ENCODE results near the gene PRKCH. TPM values are rescaled to one million over a fixed set of nuclear protein-coding genes. Genes with fewer than 3 reads are reported as not detected.

PRKCH gene
- total RNA-seq, 1 donor from 2014 or later, result 217 TPM

GRCh38 chr14:61466249-61466904 lies 145.0 kb downstream of the PRKCH start:
- intact Hi-C loops (cut with micrococcal nuclease), result no loop called here

- intact Hi-C loops (cut with micrococcal nuclease), result no loop called here
Measured at GRCh38 chr14:61466905-61467280, 145.5 kb downstream of the PRKCH start.

GRCh38 chr14:61467296-61467695 lies 145.9 kb downstream of the PRKCH start:
- intact Hi-C loops (cut with micrococcal nuclease), result no loop called here

- intact Hi-C loops (cut with micrococcal nuclease), result no loop called here
Measured at GRCh38 chr14:61468063-61468825, 146.9 kb downstream of the PRKCH start.

- intact Hi-C loops (cut with micrococcal nuclease), result loop anchor here (10.0 kb wide), 3 partner anchors 485 to 1375 kb away; partner anchors contain the start of genes PCNX4, SLC38A6 and TRMT5
Measured at GRCh38 chr14:61469781-61470180, 148.4 kb downstream of the PRKCH start.

- intact Hi-C loops (cut with micrococcal nuclease), result loop anchor here (10.0 kb wide), 3 partner anchors 486 to 1376 kb away; partner anchors contain the start of genes PCNX4, SLC38A6 and TRMT5
Measured at GRCh38 chr14:61470261-61470960, 149.0 kb downstream of the PRKCH start.

- intact Hi-C loops (cut with micrococcal nuclease), result loop anchor here (10.0 kb wide), 3 partner anchors 486 to 1376 kb away; partner anchors contain the start of genes PCNX4, SLC38A6 and TRMT5
Measured at GRCh38 chr14:61470961-61471293, 149.5 kb downstream of the PRKCH start.

- intact Hi-C loops (cut with micrococcal nuclease), result loop anchor here (1.0 to 10.0 kb wide), 7 partner anchors 19 to 1377 kb away; partner anchors contain the start of genes PCNX4, SLC38A6 and TRMT5
Measured at GRCh38 chr14:61471297-61472005, 150.1 kb downstream of the PRKCH start.

GRCh38 chr14:61472011-61472672 lies 150.8 kb downstream of the PRKCH start:
- intact Hi-C loops (cut with micrococcal nuclease), result loop anchor here (1.0 to 10.0 kb wide), 7 partner anchors 20 to 1377 kb away; partner anchors contain the start of genes PCNX4, SLC38A6 and TRMT5

GRCh38 chr14:61472801-61473376 lies 151.5 kb downstream of the PRKCH start:
- intact Hi-C loops (cut with micrococcal nuclease), result loop anchor here (1.0 to 10.0 kb wide), 8 partner anchors 21 to 1378 kb away; partner anchors contain the start of genes PCNX4, SLC38A6 and TRMT5

- intact Hi-C loops (cut with micrococcal nuclease), result loop anchor here (10.0 kb wide), 3 partner anchors 489 to 1379 kb away; partner anchors contain the start of genes PCNX4, SLC38A6 and TRMT5
Measured at GRCh38 chr14:61474015-61474414, 152.6 kb downstream of the PRKCH start.

GRCh38 chr14:61474701-61475100 lies 153.3 kb downstream of the PRKCH start:
- intact Hi-C loops (cut with micrococcal nuclease), result loop anchor here (1.0 to 10.0 kb wide), 6 partner anchors 78 to 1380 kb away; partner anchors contain the start of genes PCNX4, PPM1A, SLC38A6 and TRMT5

GRCh38 chr14:61475316-61475715 lies 153.9 kb downstream of the PRKCH start:
- intact Hi-C loops (cut with micrococcal nuclease), result loop anchor here (1.0 to 10.0 kb wide), 6 partner anchors 77 to 1381 kb away; partner anchors contain the start of genes PCNX4, PPM1A, SLC38A6 and TRMT5

- intact Hi-C loops (cut with micrococcal nuclease), result loop anchor here (1.0 to 10.0 kb wide), 9 partner anchors 76 to 1381 kb away; partner anchors contain the start of genes PCNX4, PPM1A, SLC38A6 and SNAPC1
Measured at GRCh38 chr14:61476105-61476753, 154.8 kb downstream of the PRKCH start.

- intact Hi-C loops (cut with micrococcal nuclease), result loop anchor here (1.0 to 10.0 kb wide), 15 partner anchors 26 to 1382 kb away; partner anchors contain the start of genes HIF1A, PCNX4, PPM1A and SLC38A6
Measured at GRCh38 chr14:61476754-61477410, 155.5 kb downstream of the PRKCH start.

GRCh38 chr14:61477712-61478462 lies 156.5 kb downstream of the PRKCH start:
- intact Hi-C loops (cut with micrococcal nuclease), result loop anchor here (1.0 to 10.0 kb wide), 12 partner anchors 25 to 1383 kb away; partner anchors contain the start of genes HIF1A, PCNX4, PPM1A and SLC38A6

GRCh38 chr14:61478971-61479473 lies 157.6 kb downstream of the PRKCH start:
- intact Hi-C loops (cut with micrococcal nuclease), result loop anchor here (5.0 to 10.0 kb wide), 5 partner anchors 73 to 1384 kb away; partner anchors contain the start of genes PCNX4, PPM1A, SLC38A6 and TRMT5
